ENCODE results near the gene RYR2.

DNA sequence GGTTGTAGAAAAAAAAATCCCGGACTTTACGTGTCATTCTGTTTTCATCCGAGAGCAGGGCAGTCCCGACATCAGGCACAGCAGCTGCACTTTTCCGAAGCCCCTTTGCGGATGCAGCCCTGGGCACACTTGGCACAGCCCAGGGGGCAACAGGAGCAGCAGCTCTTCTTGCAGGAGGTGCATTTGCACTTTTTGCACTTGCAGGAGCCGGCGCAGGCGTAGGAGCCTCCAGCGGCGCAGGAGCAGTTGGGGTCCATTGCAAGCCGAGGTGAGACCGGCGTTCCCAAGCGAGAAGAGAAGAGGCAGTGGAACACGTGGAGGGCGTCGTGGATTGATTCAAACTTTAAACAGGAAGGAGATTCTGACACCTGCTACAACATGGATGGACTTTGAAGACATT is 37.9 kb upstream of the RYR2 start, which contains the start of gene MT1HL1:
- no peak for TF ChIP-seq POLR2AphosphoS5 (IDR thresholded peaks at IDR 0.05)
- TF ChIP-seq, protein P1, sequence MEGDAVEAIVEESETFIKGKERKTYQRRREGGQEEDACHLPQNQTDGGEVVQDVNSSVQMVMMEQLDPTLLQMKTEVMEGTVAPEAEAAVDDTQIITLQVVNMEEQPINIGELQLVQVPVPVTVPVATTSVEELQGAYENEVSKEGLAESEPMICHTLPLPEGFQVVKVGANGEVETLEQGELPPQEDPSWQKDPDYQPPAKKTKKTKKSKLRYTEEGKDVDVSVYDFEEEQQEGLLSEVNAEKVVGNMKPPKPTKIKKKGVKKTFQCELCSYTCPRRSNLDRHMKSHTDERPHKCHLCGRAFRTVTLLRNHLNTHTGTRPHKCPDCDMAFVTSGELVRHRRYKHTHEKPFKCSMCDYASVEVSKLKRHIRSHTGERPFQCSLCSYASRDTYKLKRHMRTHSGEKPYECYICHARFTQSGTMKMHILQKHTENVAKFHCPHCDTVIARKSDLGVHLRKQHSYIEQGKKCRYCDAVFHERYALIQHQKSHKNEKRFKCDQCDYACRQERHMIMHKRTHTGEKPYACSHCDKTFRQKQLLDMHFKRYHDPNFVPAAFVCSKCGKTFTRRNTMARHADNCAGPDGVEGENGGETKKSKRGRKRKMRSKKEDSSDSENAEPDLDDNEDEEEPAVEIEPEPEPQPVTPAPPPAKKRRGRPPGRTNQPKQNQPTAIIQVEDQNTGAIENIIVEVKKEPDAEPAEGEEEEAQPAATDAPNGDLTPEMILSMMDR (IDR thresholded peaks at IDR 0.05), result no peak
- no peak for TF ChIP-seq POLR2A (IDR thresholded peaks at IDR 0.05)
